BLaER1 treated with 17β-estradiol and CSF1 and Interleukin-3, amounts not matched to agents 10 nM and 100 nM (cell line): Measurements from ENCODE around the gene PSG6.
"Not testable (repeated sequence)": the region's sequence is repeated elsewhere in the genome, so short reads cannot be mapped to it uniquely, and the experiment has no call there.

Source experiments
- H3K27ac ChIP-seq, 11 experiments: shearing (Covaris generic); formaldehyde crosslinking; 2 replicates each; pipeline ENCODE4 v1.8.1; 2022
- H3K27me3 ChIP-seq, 11 experiments: shearing (Covaris generic); formaldehyde crosslinking; 2 replicates each; pipeline ENCODE4 v1.8.1; 2022
- H3K36me3 ChIP-seq, 11 experiments: shearing (Covaris generic); formaldehyde crosslinking; 2 replicates each; pipeline ENCODE4 v1.8.1; 2022
- H3K4me1 ChIP-seq, 10 experiments: shearing (Covaris generic); formaldehyde crosslinking; 2 replicates each; pipeline ENCODE4 v1.8.1; 2022
- H3K4me2 ChIP-seq, 11 experiments: shearing (Covaris generic); formaldehyde crosslinking; 2 replicates each; pipeline ENCODE4 v1.8.1; 2022
- H3K4me3 ChIP-seq, 10 experiments: shearing (Covaris generic); formaldehyde crosslinking; 2 replicates each; pipeline ENCODE4 v1.8.1; 2022
- H3K9ac ChIP-seq, 11 experiments: shearing (Covaris generic); formaldehyde crosslinking; 2 replicates each; pipeline ENCODE4 v1.8.1; 2022
- H3K9me3 ChIP-seq, 11 experiments: shearing (Covaris generic); formaldehyde crosslinking; replicated peaks in 1 of 11; 2 replicates each; pipeline ENCODE4 v1.8.1; 2022
- H4K20me1 ChIP-seq, 11 experiments: shearing (Covaris generic); formaldehyde crosslinking; 2 replicates each; pipeline ENCODE4 v1.8.1; 2022
- Cebpa-rat ChIP-seq, 11 experiments: shearing (Covaris generic); IDR thresholded peaks; 2 replicates each; pipeline ENCODE4 v1.8.1; 2022

PSG6 gene

DNA sequence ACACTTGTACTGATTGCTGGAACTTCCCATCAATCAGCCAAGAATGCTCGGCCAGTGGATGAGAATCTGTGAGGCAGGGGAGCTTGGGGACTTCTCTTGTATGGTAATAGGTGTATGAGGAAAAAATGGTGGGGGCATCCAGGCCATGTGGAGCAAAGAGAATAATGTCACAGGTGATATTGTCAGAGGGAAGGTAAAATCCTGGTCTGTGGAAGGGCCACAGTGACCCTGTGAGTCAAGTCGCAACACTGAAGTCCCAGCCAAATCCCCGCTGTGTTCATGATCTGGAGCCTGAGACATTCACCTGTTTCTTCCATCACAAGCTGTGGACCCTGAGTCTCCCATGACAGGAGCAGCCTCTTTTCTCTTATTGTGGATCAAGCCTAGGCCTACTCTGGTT lies 11.2 kb upstream of the PSG6 start:
- Histone ChIP-seq H3K9me3 (no peaks in the 10 kb centered on the region), H4K20me1 (no peaks in the 10 kb centered on the region), H3K4me1 (no peaks in the 10 kb centered on the region), H3K27me3 (no peaks in the 10 kb centered on the region), H3K27ac (no peak overlapping the region), H3K4me2 (no peak overlapping the region), H3K4me3 (no peak overlapping the region), H3K36me3 (no peaks in the 10 kb centered on the region), H3K9ac (no peak overlapping the region)
- TF ChIP-seq Cebpa-rat (IDR thresholded peaks at IDR 0.05): no peak

DNA sequence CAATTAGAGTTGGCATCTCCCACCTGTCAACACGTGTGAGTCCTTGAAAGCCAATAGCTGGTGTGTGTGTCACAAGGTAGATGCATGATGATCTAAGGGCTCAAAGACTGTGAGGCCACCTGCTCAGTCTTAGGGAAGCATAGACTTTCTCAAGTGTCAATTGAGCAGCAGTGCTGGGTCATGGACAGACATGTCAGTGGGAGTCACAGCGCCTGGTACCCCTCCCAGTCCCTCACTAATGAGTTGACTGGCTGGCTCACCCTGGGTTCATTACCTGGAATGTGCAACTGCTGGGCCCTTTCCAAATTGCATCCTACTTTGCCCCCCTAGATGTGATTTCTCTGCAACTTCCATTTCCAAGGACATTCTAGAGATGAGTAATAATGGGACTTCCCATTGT lies 9.1 kb upstream of the PSG6 start:
- Histone ChIP-seq H3K9ac (no peak overlapping the region), H3K27ac (no peak overlapping the region), H3K4me3 (no peak overlapping the region), H3K4me1 (no peaks in the 10 kb centered on the region), H3K27me3 (no peaks in the 10 kb centered on the region), H3K4me2 (no peak overlapping the region), H3K36me3 (no peaks in the 10 kb centered on the region), H3K9me3 (no peaks in the 10 kb centered on the region), H4K20me1 (no peaks in the 10 kb centered on the region)
- no peak for TF ChIP-seq Cebpa-rat (IDR thresholded peaks at IDR 0.05)

DNA sequence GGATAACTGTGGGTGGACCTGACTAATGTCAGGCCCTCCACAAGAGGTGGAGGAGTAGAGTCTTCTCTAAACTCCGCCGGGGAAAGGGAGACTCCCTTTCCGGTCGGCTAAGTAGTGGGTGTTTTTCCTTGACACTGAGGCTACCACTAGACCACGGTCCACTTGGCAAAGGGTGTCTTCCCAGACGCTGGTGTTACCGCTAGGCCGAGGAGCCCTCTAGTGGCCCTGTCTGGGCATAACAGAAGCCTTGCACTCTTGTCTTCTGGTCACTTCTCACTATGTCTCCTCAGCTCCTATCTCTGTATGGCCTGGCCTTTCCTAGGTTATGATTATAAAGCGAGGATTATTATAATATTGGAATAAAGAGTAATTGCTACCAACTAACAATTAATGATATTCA lies 5.4 kb upstream of the PSG6 start:
- H3K4me3 ChIP-seq, H3K36me3 ChIP-seq, H3K9me3 ChIP-seq, H3K9ac ChIP-seq, H3K4me2 ChIP-seq, H3K27ac ChIP-seq, H3K27me3 ChIP-seq, H4K20me1 ChIP-seq, H3K4me1 ChIP-seq: not testable (repeated sequence)

DNA sequence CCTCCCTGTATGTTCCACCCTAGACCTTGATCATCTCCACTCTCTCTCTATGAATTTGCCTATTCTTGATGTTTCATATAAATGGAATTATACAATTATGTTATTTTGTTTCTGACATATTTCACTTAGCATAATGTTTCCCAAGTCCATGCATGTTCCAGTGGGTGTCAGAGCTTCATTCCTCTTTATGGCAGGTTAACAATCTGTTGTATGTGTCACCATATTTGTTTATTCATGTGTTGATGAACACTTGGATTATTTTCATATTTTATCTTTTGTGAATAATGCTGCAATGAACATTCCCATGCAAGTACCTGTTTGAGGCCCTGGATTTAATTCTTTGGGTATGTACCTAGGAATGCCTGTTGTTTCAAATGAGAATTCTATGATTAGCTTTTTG lies 3.3 kb upstream of the PSG6 start:
- not testable (repeated sequence) for H4K20me1 ChIP-seq, H3K4me1 ChIP-seq, H3K9ac ChIP-seq, H3K27me3 ChIP-seq, H3K27ac ChIP-seq, H3K9me3 ChIP-seq, H3K4me3 ChIP-seq, H3K4me2 ChIP-seq, H3K36me3 ChIP-seq

DNA sequence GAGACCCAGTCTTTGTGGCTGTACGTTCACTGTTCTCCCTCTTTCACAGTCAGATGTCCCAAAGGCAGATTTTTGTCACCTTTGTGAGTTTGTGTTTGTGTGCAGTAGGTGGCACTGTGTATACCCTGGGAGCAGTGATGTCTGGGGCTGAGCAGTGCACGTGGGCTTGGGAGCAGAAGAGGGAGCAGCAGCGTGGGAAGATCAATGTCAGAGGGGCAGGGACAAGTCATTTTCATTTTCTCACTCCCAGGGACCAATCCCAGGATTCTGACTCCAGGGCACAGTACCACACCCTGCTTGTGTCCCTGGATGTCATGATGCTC lies 2.0 kb upstream of the PSG6 start:
- H3K4me1 ChIP-seq: no peaks in the 10 kb centered on the region
- no peaks in the 10 kb centered on the region for H3K36me3 ChIP-seq
- H3K9ac ChIP-seq: no peak overlapping the region
- H4K20me1 ChIP-seq: no peaks in the 10 kb centered on the region
- H3K9me3 ChIP-seq: no peaks in the 10 kb centered on the region
- no peaks in the 10 kb centered on the region for H3K27me3 ChIP-seq
- no peak overlapping the region for H3K4me2 ChIP-seq
- no peak overlapping the region for H3K27ac ChIP-seq
- TF ChIP-seq Cebpa-rat (IDR thresholded peaks at IDR 0.05): no peak
- no peak overlapping the region for H3K4me3 ChIP-seq

DNA sequence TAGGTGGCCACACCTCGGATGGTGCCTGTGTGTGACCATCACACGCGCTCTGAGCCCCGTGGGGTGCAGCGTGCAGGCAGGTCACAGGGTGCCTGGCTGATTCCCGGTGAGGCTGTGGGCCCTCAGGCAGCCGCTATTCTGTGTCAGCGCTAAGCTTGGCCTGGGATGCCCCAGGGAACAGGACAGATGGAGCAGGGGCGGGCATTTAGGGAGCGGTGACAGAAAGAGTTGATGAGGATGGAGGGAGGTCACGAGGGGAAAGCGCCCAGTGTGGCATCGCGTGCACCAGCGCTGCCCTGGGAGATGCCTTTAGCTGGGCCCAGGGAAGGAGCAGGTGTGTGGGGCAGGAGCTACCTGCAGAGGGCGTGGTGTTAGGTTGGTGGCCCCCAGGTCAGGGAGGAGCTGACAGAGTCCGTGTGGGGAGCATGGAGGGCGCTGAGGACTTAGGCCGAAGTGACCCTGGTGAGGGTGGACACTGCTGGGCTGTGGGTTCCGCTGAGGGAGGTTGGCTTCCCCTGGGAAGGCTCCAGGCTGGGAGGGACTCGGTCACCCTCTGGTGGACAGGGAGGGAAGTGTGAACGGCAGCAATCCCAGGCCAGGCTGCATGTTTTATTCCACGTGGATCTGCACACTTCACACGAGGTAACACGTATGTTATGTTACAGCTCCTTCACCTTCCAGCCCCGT lies 1.5 kb upstream of the PSG6 start:
- H3K27ac ChIP-seq, H3K9me3 ChIP-seq, H3K4me1 ChIP-seq, H4K20me1 ChIP-seq, H3K9ac ChIP-seq, H3K4me2 ChIP-seq, H3K27me3 ChIP-seq, H3K4me3 ChIP-seq, H3K36me3 ChIP-seq: not testable (repeated sequence)

DNA sequence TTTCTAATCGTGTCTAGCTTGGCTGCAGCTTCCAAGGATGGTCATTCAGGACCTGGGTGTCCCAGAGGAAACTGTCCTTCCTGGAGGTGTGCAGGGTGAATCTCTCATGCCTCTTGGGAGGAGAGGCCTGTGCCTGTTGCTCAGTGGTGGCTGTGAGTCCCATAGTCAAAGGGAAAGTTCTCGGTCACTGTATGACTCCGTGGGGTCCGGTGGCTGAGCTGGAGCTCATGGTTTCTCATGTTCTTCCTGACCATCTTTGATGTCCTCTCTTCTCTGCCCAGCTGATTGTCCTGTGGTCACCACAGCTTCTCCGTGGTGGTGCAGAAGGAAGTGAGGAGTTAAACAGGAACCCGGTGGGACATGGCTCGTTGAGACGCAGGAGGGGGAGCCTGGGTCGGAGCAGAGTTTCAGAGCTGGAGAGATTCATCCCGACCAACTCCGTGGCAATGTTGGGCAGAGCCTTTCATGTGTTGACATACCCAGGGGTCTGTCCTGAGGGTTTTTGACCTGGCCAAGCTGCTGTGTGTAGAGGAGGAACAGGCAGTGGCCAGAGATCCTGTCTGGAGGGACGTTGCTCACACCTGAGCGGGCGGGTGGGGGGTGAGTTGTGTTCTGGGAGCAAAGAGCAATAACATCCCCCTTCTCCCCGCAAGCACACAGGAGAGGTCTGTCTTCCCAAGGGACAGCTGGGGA lies 829 bp upstream of the PSG6 start:
- H3K36me3 ChIP-seq, H3K4me2 ChIP-seq, H3K4me1 ChIP-seq, H3K27me3 ChIP-seq, H3K9me3 ChIP-seq, H3K4me3 ChIP-seq, H3K27ac ChIP-seq, H3K9ac ChIP-seq, H4K20me1 ChIP-seq: not testable (repeated sequence)

DNA sequence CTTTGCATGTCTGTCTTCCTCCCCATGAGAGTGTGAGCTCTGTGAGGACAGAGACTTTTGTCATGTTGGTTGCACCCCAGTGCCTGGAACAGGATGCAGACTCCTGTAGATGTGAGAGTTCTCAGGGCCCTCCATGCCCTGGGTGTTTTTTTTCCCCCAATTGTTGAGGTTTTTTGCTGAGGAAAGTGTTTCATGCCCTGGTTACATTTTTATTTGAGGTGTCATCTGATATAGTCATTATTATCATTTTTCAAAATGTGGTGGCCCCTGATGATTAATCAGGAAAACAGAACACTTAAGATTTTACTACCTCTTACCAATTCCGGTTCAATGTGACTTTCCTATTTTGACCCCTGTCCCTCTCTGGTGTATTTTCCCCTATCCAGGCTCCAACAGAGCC lies 763 bp downstream of the PSG6 start:
- not testable (repeated sequence) for H4K20me1 ChIP-seq, H3K27ac ChIP-seq, H3K36me3 ChIP-seq, H3K9ac ChIP-seq, H3K4me3 ChIP-seq, H3K4me1 ChIP-seq, H3K4me2 ChIP-seq, H3K9me3 ChIP-seq, H3K27me3 ChIP-seq

DNA sequence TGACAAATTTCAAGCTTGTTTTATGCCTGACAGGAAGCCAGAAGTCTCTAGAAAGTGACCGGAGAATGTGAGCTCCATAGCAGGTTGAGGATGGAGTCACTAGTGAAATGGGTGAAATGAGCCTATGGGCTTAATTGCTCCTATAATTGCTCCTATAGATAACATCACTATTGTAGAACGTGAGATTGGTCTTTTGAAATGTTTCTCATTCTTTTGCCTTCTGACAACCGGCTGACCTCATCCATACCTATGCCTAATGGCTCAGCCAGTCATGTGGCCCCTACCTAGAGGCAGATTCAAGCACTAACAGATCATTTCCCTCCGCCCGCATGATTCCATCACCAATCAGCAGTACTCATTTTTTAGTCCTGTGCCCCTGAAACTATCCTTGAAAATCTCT lies 4.2 kb downstream of the PSG6 start:
- H3K9me3 ChIP-seq, H3K27ac ChIP-seq, H3K4me3 ChIP-seq, H4K20me1 ChIP-seq, H3K4me1 ChIP-seq, H3K4me2 ChIP-seq, H3K9ac ChIP-seq, H3K27me3 ChIP-seq, H3K36me3 ChIP-seq: not testable (repeated sequence)

DNA sequence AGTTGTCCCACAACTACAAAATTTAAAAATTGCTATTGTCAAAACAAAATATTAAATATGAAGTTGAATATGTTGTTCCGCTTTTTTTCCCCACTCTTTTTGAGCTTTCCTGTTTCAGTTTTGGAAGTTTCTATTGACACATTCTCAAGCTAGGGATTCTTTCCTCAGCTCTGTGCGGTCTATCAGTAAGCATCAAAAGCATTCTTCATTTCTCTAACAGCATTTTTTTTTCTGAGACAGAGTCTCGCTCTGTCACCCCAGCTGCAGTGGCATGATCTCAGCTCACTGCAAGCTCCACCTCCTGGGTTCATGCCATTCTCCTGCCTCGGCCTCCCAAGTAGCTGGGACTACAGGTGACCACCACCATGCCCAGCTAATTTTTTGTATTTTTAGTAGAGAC lies 4.8 kb downstream of the PSG6 start:
- H4K20me1 ChIP-seq, H3K4me1 ChIP-seq, H3K9me3 ChIP-seq, H3K4me2 ChIP-seq, H3K27me3 ChIP-seq, H3K4me3 ChIP-seq, H3K9ac ChIP-seq, H3K36me3 ChIP-seq, H3K27ac ChIP-seq: not testable (repeated sequence)

DNA sequence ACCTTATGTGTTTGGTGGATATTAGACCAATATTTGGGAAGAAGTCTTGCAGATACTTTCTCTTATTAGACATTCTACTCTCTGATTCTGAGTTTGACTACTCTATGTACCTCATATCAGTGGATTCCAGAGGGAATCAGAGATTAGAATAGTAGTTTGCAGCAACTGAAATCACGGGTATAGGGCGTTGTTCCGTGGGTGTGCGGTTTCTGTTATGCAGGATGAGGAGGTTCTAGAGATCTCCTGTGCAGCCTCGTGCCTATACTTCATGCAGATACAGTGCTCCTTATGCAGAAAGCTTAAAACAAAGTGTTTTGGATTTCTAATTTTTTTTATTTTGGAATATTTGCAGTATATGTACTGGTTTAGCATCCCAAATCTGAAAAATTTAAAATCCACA lies 6.0 kb downstream of the PSG6 start:
- not testable (repeated sequence) for H3K36me3 ChIP-seq, H4K20me1 ChIP-seq, H3K27me3 ChIP-seq, H3K4me2 ChIP-seq, H3K4me1 ChIP-seq, H3K27ac ChIP-seq, H3K4me3 ChIP-seq, H3K9me3 ChIP-seq, H3K9ac ChIP-seq

DNA sequence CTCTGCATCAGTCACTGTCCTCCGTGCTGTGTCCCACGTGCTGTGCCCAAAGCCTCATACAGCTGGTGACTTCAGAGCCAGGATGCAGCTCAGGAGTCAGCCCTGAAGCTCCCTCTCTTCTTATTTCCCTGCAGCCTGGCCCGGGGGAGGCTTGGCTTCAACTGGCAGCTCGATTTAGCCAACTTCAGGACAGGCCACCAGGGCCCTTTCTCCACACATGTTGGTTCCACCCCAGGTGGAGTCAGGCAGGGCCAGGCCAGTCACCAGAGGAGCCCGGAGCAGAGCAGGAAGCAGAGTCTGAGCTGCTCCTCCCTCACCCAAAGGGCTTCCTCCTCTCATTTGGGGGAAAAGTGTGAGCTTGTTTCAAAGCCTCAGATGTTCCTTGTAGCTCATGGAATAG lies 11.5 kb downstream of the PSG6 start:
- H3K27ac ChIP-seq, H3K9me3 ChIP-seq, H3K27me3 ChIP-seq, H3K4me3 ChIP-seq, H3K4me2 ChIP-seq, H3K36me3 ChIP-seq, H3K9ac ChIP-seq, H3K4me1 ChIP-seq, H4K20me1 ChIP-seq: not testable (repeated sequence)

DNA sequence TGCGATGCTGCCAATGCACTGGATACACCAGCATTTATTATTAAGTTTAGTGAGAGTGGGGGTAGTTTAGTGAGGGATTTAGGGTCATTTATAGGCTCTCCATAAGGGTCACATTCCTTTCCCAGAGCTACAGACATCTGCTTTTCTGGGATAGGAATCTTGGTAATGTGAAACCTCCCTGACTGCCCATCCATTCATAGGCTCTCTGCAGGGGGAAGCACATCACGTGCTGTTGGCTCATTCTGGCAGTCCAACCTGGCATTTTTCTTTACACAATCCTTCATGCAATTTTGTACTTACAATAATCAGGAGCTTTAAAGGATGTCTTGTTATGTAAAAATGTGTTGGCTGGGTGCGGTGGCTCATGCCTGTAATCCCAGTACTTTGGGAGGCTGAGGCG lies 17.1 kb downstream of the PSG6 start:
- not testable (repeated sequence) for H3K36me3 ChIP-seq, H3K9ac ChIP-seq, H4K20me1 ChIP-seq, H3K27ac ChIP-seq, H3K4me2 ChIP-seq, H3K4me1 ChIP-seq, H3K4me3 ChIP-seq, H3K27me3 ChIP-seq
- peaks cover 0 to 13% (median 6%) of the 10 kb centered on the region in 11 experiments; a peak in 7 of 22 replicates for H3K9me3 ChIP-seq

DNA sequence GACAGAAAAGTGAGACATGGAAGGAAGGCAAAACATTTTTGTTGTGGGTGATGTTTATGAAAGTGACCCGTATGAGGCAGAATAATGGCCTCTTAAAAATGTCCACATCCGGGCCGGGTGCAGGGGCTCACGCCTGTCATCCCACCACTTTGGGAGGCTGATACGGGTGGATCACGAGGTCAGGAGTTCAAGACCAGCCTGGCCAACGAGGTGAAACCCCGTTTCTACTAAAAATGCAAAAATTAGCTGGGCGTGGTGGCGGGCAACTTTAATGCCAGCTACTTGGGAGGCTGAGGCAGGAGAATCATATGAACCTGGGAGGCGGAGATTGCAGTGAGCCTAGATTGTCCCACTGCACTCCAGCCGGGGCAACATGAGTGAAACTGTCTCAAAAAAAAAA lies 18.0 kb downstream of the PSG6 start:
- H3K36me3 ChIP-seq, H3K27ac ChIP-seq, H3K9ac ChIP-seq, H3K4me3 ChIP-seq, H3K4me1 ChIP-seq, H3K4me2 ChIP-seq, H4K20me1 ChIP-seq, H3K27me3 ChIP-seq: not testable (repeated sequence)
- peaks cover 0 to 13% (median 6%) of the 10 kb centered on the region in 11 experiments; a peak in 7 of 22 replicates for H3K9me3 ChIP-seq
